NCI-H526 (cell line): Measurements from ENCODE around the gene CADM3.
A peak's percentile ranks its signal among the peaks of the same experiment; 100 is the strongest.

Source experiments
- DNase-seq, 2 experiments: peaks; one replicate each; lab custom pipeline; 2025; lab: John Stamatoyannopoulos, UW

Gene CADM3, protein sequence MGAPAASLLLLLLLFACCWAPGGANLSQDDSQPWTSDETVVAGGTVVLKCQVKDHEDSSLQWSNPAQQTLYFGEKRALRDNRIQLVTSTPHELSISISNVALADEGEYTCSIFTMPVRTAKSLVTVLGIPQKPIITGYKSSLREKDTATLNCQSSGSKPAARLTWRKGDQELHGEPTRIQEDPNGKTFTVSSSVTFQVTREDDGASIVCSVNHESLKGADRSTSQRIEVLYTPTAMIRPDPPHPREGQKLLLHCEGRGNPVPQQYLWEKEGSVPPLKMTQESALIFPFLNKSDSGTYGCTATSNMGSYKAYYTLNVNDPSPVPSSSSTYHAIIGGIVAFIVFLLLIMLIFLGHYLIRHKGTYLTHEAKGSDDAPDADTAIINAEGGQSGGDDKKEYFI

GRCh38 chr1:159171254-159171687 is at the start of gene CADM3:
CADM3 (plus strand) TSS chr1:159171615; CDS start chr1:159171766, 151 bp downstream.
- peak; percentile 74 to 93 for DNase-seq

DNA sequence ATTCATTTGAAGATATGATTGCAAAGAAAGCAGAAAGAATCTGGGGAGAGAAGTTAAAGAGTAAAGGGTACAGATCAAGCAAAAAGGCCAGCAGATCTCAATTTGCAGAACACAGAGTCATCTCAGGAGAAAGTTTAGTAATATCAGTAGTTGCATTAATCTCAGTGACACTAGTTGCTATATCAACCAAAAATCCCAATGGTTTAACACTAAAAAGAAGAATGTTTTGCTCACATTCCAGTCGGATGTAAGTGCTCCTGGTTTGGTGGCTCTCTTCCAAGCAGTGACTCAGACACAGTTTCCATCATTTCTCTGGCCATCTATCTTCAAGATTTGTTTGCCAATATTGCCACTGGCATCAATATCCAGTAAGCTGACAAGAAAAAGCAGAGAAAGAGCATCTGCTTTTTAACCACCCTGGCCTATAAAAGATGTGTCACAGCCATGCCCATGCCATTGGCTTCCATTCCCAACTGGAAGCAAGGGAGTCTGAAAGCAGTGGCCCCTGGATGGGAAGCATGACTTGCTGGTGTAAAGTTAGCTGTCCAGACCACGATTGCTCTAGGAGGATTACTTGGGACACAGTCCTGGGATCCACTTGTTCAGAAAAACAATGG is 49.3 kb upstream of the CADM3 start:
- DNase-seq: no peak

DNA sequence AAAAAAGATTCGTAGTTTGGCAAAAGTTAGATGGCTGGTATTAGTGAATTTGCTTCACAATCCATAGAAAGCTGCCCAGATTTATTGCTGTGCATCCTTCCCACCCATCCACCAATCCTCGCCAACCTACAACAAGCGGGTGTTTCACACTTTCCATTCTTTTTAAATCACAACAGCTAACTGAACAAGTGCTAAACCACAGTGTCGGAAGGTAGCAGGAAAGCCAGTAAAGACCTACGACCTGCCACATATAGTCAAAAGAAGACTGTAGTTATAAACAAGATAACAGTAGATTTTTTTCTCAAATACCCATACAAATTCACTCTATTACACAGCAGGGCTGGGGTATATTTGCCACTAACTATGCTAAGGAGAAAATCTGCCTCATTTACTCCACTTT is 47.8 kb upstream of the CADM3 start:
- no peak for DNase-seq

DNA sequence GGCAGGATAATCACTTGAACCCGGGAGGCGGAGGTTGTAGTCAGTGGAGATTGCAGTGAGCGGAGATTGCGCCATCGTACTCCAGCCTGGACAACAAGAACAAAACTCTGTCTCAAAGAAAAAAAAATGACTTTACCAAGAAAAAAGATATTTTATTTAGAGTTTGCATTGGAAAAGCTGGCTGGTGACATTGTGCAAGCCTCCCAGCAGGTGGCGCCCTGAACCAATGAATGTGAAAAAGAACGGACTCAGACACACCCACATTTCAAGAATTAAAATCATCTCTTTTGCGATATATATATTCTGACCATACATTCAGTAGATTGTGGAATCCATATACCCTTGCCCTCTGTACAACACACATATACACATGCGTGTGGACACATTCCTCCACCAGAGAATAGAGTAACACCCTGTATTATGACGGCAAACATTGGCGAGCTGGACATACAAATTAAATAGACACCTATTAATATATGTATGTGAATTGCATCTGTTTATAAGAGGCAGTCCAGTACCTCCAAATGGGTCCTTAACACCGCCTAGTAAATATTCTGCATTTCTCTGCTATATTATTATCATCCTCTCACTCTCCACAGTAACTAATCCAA is 39.0 kb upstream of the CADM3 start:
- DNase-seq: peak; percentile 66 to 91

GRCh38 chr1:159140474-159140873 is 30.9 kb upstream of the CADM3 start:
- DNase-seq: no peak

DNA sequence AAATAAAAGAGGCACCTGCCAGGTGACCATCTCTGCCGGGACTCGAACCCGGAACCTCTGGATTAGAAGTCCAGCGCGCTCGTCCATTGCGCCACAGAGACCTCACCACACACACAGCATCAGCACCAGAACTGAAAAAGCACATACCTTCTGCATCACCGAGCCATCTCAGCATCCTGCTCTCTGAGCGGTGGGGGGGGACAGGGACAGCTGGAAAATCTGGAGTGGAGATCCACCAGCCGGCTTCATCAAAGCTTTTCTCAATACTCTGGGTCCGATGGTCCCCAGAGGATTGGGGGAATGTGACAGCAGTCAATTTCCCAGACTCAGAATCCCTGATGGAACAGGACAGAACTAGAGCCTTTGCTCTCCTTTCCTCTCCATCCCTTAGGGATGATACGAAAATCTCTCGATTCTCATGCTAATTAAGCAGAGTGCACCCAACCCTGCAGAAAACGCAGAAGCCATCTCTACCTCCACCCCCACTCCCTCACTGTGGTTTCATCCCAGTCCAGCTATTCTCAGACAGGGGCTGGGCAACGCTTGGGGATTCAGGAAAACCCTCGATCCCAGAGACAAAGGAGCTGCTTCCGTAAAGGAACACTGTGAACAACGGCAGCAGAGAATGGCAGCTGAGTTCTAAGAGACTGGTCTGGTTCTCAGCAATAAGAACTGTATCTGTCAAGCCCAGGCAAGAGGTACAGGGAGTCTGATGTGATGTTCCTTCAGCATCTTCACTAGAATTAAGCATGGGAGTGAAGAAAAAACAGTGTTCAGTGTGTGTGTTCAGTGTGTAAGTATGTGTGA is 29.6 kb upstream of the CADM3 start:
- peak; percentile 90 to 93 for DNase-seq

DNA sequence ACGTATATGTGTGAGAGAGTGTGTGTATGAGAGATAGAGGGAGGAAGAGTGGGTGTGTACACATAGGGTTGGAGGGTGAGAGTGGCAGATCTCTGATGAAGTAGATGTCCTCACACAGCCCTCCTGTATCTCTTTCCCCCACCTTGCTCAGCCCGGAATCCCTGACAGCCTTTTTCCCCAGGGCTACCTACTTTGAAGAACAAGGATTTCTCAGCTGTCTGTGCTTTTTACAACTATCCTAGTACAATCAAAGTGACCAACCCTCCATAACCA is 29.1 kb upstream of the CADM3 start:
- no peak for DNase-seq

DNA sequence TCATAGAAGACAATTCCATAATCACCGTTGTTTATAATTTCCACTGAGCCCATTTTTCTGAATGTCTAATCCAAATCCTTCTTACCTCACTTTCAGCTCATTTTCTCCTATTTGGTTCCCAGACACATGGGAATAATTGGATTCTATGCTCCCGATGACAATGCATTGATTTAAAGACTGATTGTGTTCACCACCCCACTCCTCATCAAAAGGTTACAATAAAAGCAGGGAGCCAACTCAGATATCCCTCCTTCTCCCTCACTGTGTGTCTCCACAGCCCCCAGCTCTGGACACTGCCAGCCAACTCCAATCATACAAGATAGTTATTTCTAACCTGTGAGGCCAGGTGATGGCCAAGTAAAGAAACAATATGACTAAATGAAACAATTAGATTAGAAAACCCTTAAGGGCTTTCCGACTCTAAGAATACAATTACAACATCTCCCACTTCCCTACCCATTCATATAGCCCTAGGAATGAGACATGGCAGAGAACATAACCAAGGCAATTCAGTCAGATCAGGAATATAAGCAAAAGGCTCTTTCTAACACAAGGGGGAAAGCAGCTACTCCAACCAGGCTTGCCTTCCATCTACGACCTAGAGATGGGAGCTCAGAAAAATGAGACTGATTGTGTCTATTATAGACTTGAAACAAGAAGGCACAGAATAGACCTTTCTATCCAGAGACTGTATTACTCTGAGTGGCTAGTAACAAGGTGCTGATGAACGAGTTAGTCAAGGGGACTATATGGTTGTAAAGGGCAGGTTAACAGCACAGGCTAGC is 28.5 kb upstream of the CADM3 start:
- no peak for DNase-seq

- no peak for DNase-seq
Observed at GRCh38 chr1:159144571-159144970, 26.8 kb upstream of the CADM3 start.

- DNase-seq: no peak
Observed at GRCh38 chr1:159146980-159147379, 24.4 kb upstream of the CADM3 start.

GRCh38 chr1:159152031-159152430 is 19.4 kb upstream of the CADM3 start:
- DNase-seq: no peak

- peak; percentile 76 to 92 for DNase-seq
Observed at GRCh38 chr1:159161001-159161718, 10.3 kb upstream of the CADM3 start.

DNA sequence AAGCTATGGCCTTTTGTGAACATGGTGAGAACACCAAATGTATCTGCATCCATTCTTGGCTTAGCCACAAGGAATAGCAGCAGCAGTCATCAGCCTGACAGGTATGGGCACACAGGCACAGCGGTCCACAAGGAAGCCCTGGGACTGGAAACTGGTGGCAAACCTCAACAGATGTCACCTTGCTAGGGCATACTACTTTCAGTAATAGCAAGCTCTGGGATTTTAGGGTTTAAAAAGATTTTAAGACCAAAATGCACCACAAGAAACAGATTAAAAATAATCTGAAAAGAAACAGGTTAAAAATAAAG is 9.7 kb upstream of the CADM3 start:
- no peak for DNase-seq

GRCh38 chr1:159162516-159163265 is 8.7 kb upstream of the CADM3 start:
- no peak for DNase-seq

GRCh38 chr1:159163614-159164228 is 7.7 kb upstream of the CADM3 start:
- DNase-seq: peak; percentile 11 to 45

GRCh38 chr1:159168043-159168442 is 3.4 kb upstream of the CADM3 start:
- peak; percentile 16 to 63 for DNase-seq

DNA sequence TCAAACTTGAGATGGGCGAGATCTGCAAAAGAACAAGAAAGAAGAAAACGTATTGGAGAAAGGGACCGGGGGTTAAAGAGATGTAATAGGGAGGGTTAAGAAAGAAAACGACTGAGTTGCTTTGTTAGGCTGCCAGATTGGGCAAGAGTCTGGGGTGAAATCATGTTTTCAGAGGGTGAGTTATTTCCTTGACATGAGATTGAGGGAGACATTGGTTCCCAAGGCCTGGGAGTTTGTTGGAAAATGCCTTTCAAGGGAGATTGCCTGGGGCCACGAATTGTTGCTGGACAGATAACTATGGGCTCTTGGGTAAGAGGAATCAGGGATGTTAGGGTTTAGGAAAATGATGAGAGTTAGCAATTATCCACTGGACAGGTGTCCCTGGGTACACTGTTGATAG is 776 bp upstream of the CADM3 start:
- no peak for DNase-seq

- peak; percentile 79 to 94 for DNase-seq
Observed at GRCh38 chr1:159171688-159172501, 480 bp downstream of the CADM3 start.
